Memory B cell (primary cell): ENCODE results near the gene ABCC1.

Experiments
- ATAC-seq: fragments of 150-1000 bp; cut with Tn5 transposase; 2 replicates; pipeline ENCODE4 v1.10.0; 2021; ENCODE audit warnings: low read depth, mild to moderate bottlenecking, moderate library complexity
- DNase-seq, 2 donors: peaks; one replicate each; pipeline ENCODE4 v3.0.0; 2022; ENCODE audit warnings: low spot score in 2 of 2
- H3K27ac Mint-ChIP-seq: one replicate; pipeline ENCODE4 v1.8.0; 2022; ENCODE audit warnings: mild to moderate bottlenecking, moderate library complexity, mixed read lengths
- H3K27me3 Mint-ChIP-seq: one replicate; pipeline ENCODE4 v1.8.0; 2022; ENCODE audit warnings: mixed read lengths
- H3K36me3 Mint-ChIP-seq: one replicate; pipeline ENCODE4 v1.8.0; 2022; ENCODE audit warnings: mild to moderate bottlenecking, mixed read lengths
- H3K4me1 Mint-ChIP-seq: one replicate; pipeline ENCODE4 v1.8.0; 2022; ENCODE audit warnings: mixed read lengths
- H3K4me3 Mint-ChIP-seq: one replicate; pipeline ENCODE4 v1.8.0; 2022; ENCODE audit warnings: mild to moderate bottlenecking, moderate library complexity, mixed read lengths
- H3K9me3 Mint-ChIP-seq: one replicate; pipeline ENCODE4 v1.8.0; 2022; ENCODE audit warnings: mixed read lengths

ABCC1 gene

GRCh38 chr16:15967655-15968315 is 18.4 kb downstream of the ABCC1 start:
- ATAC-seq: no peak
- Mint-ChIP-seq H3K4me3 (no peak overlapping the region), H3K36me3 (peaks cover 34% of the 10 kb centered on the region), H3K4me1 (peaks cover 17% of the 10 kb centered on the region), H3K27ac (no peak overlapping the region), H3K27me3 (no peaks in the 10 kb centered on the region), H3K9me3 (peaks cover 16% of the 10 kb centered on the region)
- no peak for DNase-seq

- Mint-ChIP-seq H3K4me1 (peaks cover 26% of the 10 kb centered on the region), H3K27ac (no peak overlapping the region), H3K4me3 (no peak overlapping the region), H3K9me3 (peaks cover 10% of the 10 kb centered on the region), H3K36me3 (peaks cover 30% of the 10 kb centered on the region), H3K27me3 (no peaks in the 10 kb centered on the region)
- DNase-seq (no peak), ATAC-seq (no peak)
Observed at GRCh38 chr16:15970202-15970601, 20.8 kb downstream of the ABCC1 start.

GRCh38 chr16:15970743-15971439 is 21.5 kb downstream of the ABCC1 start:
- Mint-ChIP-seq H3K4me3 (no peak overlapping the region), H3K27me3 (no peaks in the 10 kb centered on the region), H3K36me3 (peaks cover 30% of the 10 kb centered on the region), H3K4me1 (peaks cover 27% of the 10 kb centered on the region), H3K9me3 (peaks cover 10% of the 10 kb centered on the region), H3K27ac (no peak overlapping the region)
- ATAC-seq (no peak), DNase-seq (no peak)

GRCh38 chr16:15971440-15971815 is 22.0 kb downstream of the ABCC1 start:
- Mint-ChIP-seq H3K27me3 (no peaks in the 10 kb centered on the region), H3K9me3 (peaks cover 10% of the 10 kb centered on the region), H3K27ac (no peak overlapping the region), H3K4me3 (no peak overlapping the region), H3K36me3 (peaks cover 30% of the 10 kb centered on the region), H3K4me1 (peaks cover 27% of the 10 kb centered on the region)
- ATAC-seq (no peak), DNase-seq (no peak)

GRCh38 chr16:15972046-15972868 is 22.8 kb downstream of the ABCC1 start:
- Mint-ChIP-seq H3K27me3 (no peaks in the 10 kb centered on the region), H3K9me3 (peaks cover 10% of the 10 kb centered on the region), H3K4me1 (peaks cover 24% of the 10 kb centered on the region), H3K4me3 (no peak overlapping the region), H3K36me3 (peaks cover 34% of the 10 kb centered on the region), H3K27ac (no peak overlapping the region)
- DNase-seq (no peak), ATAC-seq (no peak)

GRCh38 chr16:15973421-15973820 is 24.0 kb downstream of the ABCC1 start:
- peaks cover 22% of the 10 kb centered on the region for H3K4me1 Mint-ChIP-seq
- no peak overlapping the region for H3K27ac Mint-ChIP-seq
- H3K9me3 Mint-ChIP-seq: peaks cover 12% of the 10 kb centered on the region
- no peak overlapping the region for H3K4me3 Mint-ChIP-seq
- DNase-seq: no peak
- H3K27me3 Mint-ChIP-seq: no peaks in the 10 kb centered on the region
- no peak for ATAC-seq
- H3K36me3 Mint-ChIP-seq: peaks cover 43% of the 10 kb centered on the region

- Mint-ChIP-seq H3K4me1 (peaks cover 22% of the 10 kb centered on the region), H3K4me3 (no peak overlapping the region), H3K9me3 (peaks cover 12% of the 10 kb centered on the region), H3K27ac (peak overlapping the region; percentile 85), H3K27me3 (no peaks in the 10 kb centered on the region), H3K36me3 (peaks cover 46% of the 10 kb centered on the region)
- ATAC-seq (no peak), DNase-seq (no peak)
Observed at GRCh38 chr16:15974057-15974456, 24.6 kb downstream of the ABCC1 start.

- H3K9me3 Mint-ChIP-seq: peaks cover 19% of the 10 kb centered on the region
Observed at GRCh38 chr16:15975172-15975571, 25.8 kb downstream of the ABCC1 start.

GRCh38 chr16:15976225-15976812 is 26.9 kb downstream of the ABCC1 start:
- H3K4me3 Mint-ChIP-seq: no peak overlapping the region
- ATAC-seq (no peak), DNase-seq (no peak)
- no peaks in the 10 kb centered on the region for H3K27me3 Mint-ChIP-seq
- H3K4me1 Mint-ChIP-seq: peaks cover 12% of the 10 kb centered on the region
- peaks cover 21% of the 10 kb centered on the region for H3K9me3 Mint-ChIP-seq
- peaks cover 49% of the 10 kb centered on the region for H3K36me3 Mint-ChIP-seq
- peak overlapping the region; percentile 67 for H3K27ac Mint-ChIP-seq

More at GRCh38 chr16:15975172-15975571, 25.8 kb downstream of the ABCC1 start:
- DNase-seq: no peak
- Mint-ChIP-seq H3K4me1 (peaks cover 20% of the 10 kb centered on the region), H3K4me3 (no peak overlapping the region), H3K27ac (no peak overlapping the region), H3K36me3 (peaks cover 48% of the 10 kb centered on the region), H3K27me3 (no peaks in the 10 kb centered on the region)
- no peak for ATAC-seq

GRCh38 chr16:15976929-15977637 is 27.7 kb downstream of the ABCC1 start:
- no peak for ATAC-seq
- H3K4me3 Mint-ChIP-seq: no peak overlapping the region
- DNase-seq: no peak
- H3K27me3 Mint-ChIP-seq: no peaks in the 10 kb centered on the region
- H3K36me3 Mint-ChIP-seq: peaks cover 49% of the 10 kb centered on the region
- peak overlapping the region; percentile 67 for H3K27ac Mint-ChIP-seq
- H3K4me1 Mint-ChIP-seq: peaks cover 12% of the 10 kb centered on the region
- H3K9me3 Mint-ChIP-seq: peaks cover 17% of the 10 kb centered on the region

- DNase-seq: no peak
- Mint-ChIP-seq H3K9me3 (peaks cover 13% of the 10 kb centered on the region), H3K36me3 (peaks cover 44% of the 10 kb centered on the region), H3K4me1 (peaks cover 6% of the 10 kb centered on the region), H3K4me3 (no peak overlapping the region), H3K27ac (peak overlapping the region; percentile 41), H3K27me3 (no peaks in the 10 kb centered on the region)
- no peak for ATAC-seq
Observed at GRCh38 chr16:15979801-15980200, 30.4 kb downstream of the ABCC1 start.

GRCh38 chr16:15980329-15980728 is 30.9 kb downstream of the ABCC1 start:
- Mint-ChIP-seq H3K4me1 (peaks cover 2% of the 10 kb centered on the region), H3K9me3 (peaks cover 13% of the 10 kb centered on the region), H3K4me3 (no peak overlapping the region), H3K27me3 (no peaks in the 10 kb centered on the region), H3K36me3 (peaks cover 44% of the 10 kb centered on the region), H3K27ac (no peak overlapping the region)
- DNase-seq: no peak
- no peak for ATAC-seq

- Mint-ChIP-seq H3K9me3 (peaks cover 13% of the 10 kb centered on the region), H3K4me3 (no peak overlapping the region), H3K4me1 (peaks cover 2% of the 10 kb centered on the region), H3K27ac (no peak overlapping the region), H3K27me3 (no peaks in the 10 kb centered on the region), H3K36me3 (peaks cover 44% of the 10 kb centered on the region)
- ATAC-seq (no peak), DNase-seq (no peak)
Observed at GRCh38 chr16:15981382-15981781, 32.0 kb downstream of the ABCC1 start.
